ENCODE results near the gene RAB9A. TPM values are rescaled to one million over a fixed set of nuclear protein-coding genes. Genes with fewer than 3 reads are reported as not detected.
A peak's percentile ranks its signal among the peaks of the same experiment; 100 is the strongest.

The RAB9A gene
- total and polyA plus RNA-seq, 10 of the 15 experiments (the other 5 are each of a cell fraction or from before 2014, with no cell fraction given) = 42.1 to 142 (median 49.9) TPM

DNA sequence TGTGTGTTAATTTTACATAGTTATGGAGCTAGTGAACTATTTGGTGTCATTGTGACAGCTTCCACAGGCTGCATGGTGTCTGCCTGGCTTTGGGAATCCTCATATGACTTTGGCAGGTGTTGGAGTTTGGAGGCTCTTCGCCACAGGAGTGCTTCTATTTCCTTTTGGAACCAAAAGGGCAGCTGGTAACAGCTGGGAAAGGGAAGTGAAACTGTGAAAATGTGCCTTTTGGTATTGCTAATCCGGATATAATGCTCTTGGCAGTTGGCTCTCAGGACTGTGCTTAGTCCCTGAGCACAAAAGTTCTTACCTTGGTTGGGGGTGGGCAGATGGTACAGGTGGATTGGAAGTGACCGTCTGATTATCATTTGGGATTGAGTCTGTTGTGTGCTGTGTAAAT lies 63.7 kb downstream of the RAB9A start (continued):
- peak; percentile 95 for TF ChIP-seq IRF4 (IDR thresholded peaks at IDR 0.05; ENCODE audit: low read depth, low read length)
- no peak for TF ChIP-seq EZH2 (IDR thresholded peaks at IDR 0.05; ENCODE audit: borderline replicate concordance, control insufficient read depth, low read depth, low read length)
- peak; percentile 77; the same call in 1 of the 2 replicates for TF ChIP-seq ZSCAN29 (IDR thresholded peaks at IDR 0.05)
- TF ChIP-seq IKZF1 (conservative IDR thresholded peaks at IDR 0.05) = peak; percentile 98
- TF ChIP-seq, protein P1, sequence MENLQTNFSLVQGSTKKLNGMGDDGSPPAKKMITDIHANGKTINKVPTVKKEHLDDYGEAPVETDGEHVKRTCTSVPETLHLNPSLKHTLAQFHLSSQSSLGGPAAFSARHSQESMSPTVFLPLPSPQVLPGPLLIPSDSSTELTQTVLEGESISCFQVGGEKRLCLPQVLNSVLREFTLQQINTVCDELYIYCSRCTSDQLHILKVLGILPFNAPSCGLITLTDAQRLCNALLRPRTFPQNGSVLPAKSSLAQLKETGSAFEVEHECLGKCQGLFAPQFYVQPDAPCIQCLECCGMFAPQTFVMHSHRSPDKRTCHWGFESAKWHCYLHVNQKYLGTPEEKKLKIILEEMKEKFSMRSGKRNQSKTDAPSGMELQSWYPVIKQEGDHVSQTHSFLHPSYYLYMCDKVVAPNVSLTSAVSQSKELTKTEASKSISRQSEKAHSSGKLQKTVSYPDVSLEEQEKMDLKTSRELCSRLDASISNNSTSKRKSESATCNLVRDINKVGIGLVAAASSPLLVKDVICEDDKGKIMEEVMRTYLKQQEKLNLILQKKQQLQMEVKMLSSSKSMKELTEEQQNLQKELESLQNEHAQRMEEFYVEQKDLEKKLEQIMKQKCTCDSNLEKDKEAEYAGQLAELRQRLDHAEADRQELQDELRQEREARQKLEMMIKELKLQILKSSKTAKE (IDR thresholded peaks at IDR 0.05; ENCODE audit: low read depth, poor library complexity, severe bottlenecking) = peak; percentile 50
- TF ChIP-seq GATAD2B (conservative IDR thresholded peaks at IDR 0.05; ENCODE audit: low read depth) = peak; percentile 75
- TF ChIP-seq, protein P2, sequence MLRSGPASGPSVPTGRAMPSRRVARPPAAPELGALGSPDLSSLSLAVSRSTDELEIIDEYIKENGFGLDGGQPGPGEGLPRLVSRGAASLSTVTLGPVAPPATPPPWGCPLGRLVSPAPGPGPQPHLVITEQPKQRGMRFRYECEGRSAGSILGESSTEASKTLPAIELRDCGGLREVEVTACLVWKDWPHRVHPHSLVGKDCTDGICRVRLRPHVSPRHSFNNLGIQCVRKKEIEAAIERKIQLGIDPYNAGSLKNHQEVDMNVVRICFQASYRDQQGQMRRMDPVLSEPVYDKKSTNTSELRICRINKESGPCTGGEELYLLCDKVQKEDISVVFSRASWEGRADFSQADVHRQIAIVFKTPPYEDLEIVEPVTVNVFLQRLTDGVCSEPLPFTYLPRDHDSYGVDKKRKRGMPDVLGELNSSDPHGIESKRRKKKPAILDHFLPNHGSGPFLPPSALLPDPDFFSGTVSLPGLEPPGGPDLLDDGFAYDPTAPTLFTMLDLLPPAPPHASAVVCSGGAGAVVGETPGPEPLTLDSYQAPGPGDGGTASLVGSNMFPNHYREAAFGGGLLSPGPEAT (IDR thresholded peaks at IDR 0.05; ENCODE audit: low read depth) = peak; percentile 92
- TF ChIP-seq TCF3 (IDR thresholded peaks at IDR 0.05; ENCODE audit: borderline replicate concordance, insufficient read depth, low read depth, low read length) = peak; percentile 98
- peak; percentile 87 to 94 for TF ChIP-seq EP300 (IDR thresholded peaks at IDR 0.05; ENCODE audit: borderline replicate concordance in 1 of 2, control insufficient read depth in 1 of 2, low read depth in 2 of 2, low read length in 2 of 2)
- TF ChIP-seq BACH1 (IDR thresholded peaks at IDR 0.05; ENCODE audit: borderline replicate concordance) = peak; percentile 58; the same call in 1 of the 2 replicates
- TF ChIP-seq CHD2 (IDR thresholded peaks at IDR 0.05; ENCODE audit: borderline replicate concordance, low read depth, low read length) = peak; percentile 68; the same call in 1 of the 2 replicates
- no peak for TF ChIP-seq NRF1 (conservative IDR thresholded peaks at IDR 0.05; ENCODE audit: low read depth, low read length)
- TF ChIP-seq PAX8 (IDR thresholded peaks at IDR 0.05) = no peak
- TF ChIP-seq, protein P3, sequence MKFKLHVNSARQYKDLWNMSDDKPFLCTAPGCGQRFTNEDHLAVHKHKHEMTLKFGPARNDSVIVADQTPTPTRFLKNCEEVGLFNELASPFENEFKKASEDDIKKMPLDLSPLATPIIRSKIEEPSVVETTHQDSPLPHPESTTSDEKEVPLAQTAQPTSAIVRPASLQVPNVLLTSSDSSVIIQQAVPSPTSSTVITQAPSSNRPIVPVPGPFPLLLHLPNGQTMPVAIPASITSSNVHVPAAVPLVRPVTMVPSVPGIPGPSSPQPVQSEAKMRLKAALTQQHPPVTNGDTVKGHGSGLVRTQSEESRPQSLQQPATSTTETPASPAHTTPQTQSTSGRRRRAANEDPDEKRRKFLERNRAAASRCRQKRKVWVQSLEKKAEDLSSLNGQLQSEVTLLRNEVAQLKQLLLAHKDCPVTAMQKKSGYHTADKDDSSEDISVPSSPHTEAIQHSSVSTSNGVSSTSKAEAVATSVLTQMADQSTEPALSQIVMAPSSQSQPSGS (IDR thresholded peaks at IDR 0.05; ENCODE audit: low read length) = peak; percentile 70
- TF ChIP-seq EED (IDR thresholded peaks at IDR 0.05; ENCODE audit: low read depth) = peak; percentile 99
- peak; percentile 81; the same call in 1 of the 2 replicates for TF ChIP-seq FOXM1 (IDR thresholded peaks at IDR 0.05; ENCODE audit: low read depth, low read length)
- 0 out of 2 replicates have a peak, but pooled peaks have one; percentile 68 for TF ChIP-seq RCOR1 (conservative IDR thresholded peaks at IDR 0.05; ENCODE audit: low read depth, low read length)
- TF ChIP-seq IKZF2 (IDR thresholded peaks at IDR 0.05) = peak; percentile 97 to 98
- peak; percentile 51; the same call in 1 of the 3 replicates for TF ChIP-seq POU2F2 (IDR thresholded peaks at IDR 0.05; ENCODE audit: borderline replicate concordance, low read depth, low read length)
- 0 out of 2 replicates have a peak, but pooled peaks have one; percentile 46 for TF ChIP-seq ATF7 (IDR thresholded peaks at IDR 0.05; ENCODE audit: low read depth)
- TF ChIP-seq SMC3 (IDR thresholded peaks at IDR 0.05; ENCODE audit: borderline replicate concordance, low read length) = no peak
- peak; percentile 73 for TF ChIP-seq CREM (IDR thresholded peaks at IDR 0.05; ENCODE audit: low read depth)
- TF ChIP-seq, protein P4, sequence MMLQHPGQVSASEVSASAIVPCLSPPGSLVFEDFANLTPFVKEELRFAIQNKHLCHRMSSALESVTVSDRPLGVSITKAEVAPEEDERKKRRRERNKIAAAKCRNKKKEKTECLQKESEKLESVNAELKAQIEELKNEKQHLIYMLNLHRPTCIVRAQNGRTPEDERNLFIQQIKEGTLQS (IDR thresholded peaks at IDR 0.05; ENCODE audit: borderline replicate concordance, extremely low read depth, low read depth, low read length) = no peak
- peak; percentile 65 to 74 for TF ChIP-seq BHLHE40 (IDR thresholded peaks at IDR 0.05; ENCODE audit: borderline replicate concordance in 1 of 2, low read depth in 2 of 2, low read length in 1 of 2)
- TF ChIP-seq NR2F1 (conservative IDR thresholded peaks at IDR 0.05) = no peak; the same call in 1 of the 2 replicates
- TF ChIP-seq POLR2A (IDR thresholded peaks at IDR 0.05; ENCODE audit: low read depth, low read length) = no peak
- peak in 1 of 2 experiments; percentile 97; a peak in 2 of 4 replicates for TF ChIP-seq ETV6 (conservative IDR thresholded peaks at IDR 0.05 in 1 of 2, IDR thresholded peaks at IDR 0.05 in 1 of 2; ENCODE audit: borderline replicate concordance in 1 of 2, low read depth in 1 of 2)
